ENCODE measurements around the gene ZNF488.

The ZNF488 gene

DNA sequence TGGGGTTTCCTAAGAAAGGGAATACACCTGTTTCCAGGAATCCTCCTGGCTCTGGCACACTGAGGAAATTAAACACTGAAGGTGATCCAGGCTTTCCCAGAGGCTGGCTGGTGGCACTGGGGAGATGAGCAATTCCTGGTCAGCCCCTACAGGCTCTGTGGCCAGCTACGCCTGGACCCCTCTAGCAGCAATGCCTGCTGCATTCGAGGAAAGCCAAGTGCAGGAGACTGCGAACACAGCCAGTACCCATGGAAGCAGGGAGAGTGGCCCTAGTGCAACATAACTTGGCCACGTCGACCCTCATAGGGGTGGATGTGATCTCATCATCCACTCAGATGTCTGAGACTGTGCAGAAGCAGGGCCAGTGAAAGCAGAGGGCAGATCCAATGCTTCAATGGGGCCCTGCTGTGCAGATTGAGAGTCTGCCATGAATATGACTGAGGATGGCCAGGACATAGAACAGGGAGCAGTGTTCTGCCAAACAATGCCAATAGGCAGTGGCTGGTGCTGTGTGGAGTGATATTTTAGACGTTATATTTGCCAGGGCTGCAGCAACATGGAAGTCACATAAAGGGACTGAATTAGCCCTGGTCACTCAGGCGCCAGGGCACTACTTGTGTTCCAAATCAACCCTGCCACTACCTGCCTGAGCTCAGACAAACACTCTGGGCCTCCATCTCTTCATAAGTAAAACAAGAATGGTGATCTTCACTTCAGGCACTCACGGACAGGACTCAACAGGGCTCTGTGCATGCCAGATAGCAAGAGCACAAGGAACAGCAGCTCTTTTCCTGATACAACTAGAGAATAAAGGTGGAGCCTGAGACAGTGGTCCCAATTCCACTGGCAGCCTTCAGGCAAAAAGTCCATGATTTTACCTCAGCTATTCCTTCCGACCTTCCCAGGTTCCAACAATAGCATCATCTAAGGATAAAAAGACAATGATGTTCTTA, 2.4 kb downstream of the ZNF488 start:
- DNase-seq (ENCODE audit: low read depth in 2 of 2), result no peak

- DNase-seq (ENCODE audit: low read depth in 2 of 2), result no peak
Observed at GRCh38 chr10:47381103-47381395, 3.0 kb downstream of the ZNF488 start.

DNA sequence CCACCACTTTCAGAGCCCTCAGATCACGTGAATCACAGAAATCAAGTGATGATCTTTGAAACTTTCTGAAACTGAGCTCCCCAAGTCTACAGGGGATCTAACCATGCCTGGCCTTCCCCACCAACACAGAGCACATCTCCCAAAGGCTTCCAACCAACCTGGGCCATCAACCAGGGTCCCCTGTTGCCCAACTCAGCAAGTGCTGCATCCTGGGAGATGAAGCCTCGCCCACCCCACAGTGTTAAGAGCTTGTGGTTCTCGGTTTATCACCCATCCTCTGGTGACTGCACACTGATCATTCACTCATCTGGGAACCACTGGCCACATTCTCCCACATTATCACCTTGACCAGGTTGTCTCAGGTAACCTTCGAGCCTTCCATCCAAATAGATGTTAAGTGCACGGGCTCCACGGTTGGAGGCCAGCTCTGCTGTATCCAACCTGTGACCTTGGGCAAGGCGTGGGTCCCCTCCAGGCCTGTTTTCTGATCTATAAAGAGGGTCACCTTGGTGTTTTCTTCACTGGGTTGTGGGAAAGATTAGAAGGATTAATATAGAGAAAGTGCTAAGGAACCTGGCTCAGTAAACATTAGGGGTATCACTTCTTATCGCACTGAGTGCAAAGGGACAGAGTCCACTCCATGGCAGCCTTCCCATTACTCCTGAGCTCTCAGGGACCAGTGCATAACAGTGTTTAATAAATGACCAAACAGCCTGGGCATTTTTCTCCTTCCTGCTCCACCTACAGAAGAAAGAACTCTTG, 3.6 kb downstream of the ZNF488 start:
- DNase-seq (ENCODE audit: low read depth in 2 of 2), result no peak

DNA sequence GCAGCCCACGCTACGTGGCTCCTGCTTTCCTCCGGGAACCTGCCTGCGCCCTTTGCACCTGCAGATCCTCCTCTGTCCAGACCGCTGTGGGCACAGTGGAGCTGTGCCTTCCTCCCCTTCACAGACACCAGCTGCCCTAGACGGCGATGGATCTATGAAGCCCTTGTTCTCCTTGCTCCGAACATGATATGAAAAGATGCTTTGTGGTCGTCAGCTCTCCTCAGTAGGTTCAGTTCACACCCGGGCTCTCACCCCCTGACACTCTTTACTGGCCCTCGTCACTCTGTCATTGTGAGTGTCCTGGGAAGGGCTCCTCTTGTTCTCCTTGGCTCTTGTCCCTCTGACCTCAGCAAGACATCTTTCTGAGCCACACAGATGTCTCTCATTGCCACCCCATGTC, 4.2 kb downstream of the ZNF488 start:
- no peak for DNase-seq (ENCODE audit: low read depth in 2 of 2)

GRCh38 chr10:47379445-47379785, 4.7 kb downstream of the ZNF488 start:
- no peak for DNase-seq (ENCODE audit: low read depth in 2 of 2)

- DNase-seq (ENCODE audit: low read depth in 2 of 2), result no peak
Observed at GRCh38 chr10:47378606-47379444, 5.3 kb downstream of the ZNF488 start.

DNA sequence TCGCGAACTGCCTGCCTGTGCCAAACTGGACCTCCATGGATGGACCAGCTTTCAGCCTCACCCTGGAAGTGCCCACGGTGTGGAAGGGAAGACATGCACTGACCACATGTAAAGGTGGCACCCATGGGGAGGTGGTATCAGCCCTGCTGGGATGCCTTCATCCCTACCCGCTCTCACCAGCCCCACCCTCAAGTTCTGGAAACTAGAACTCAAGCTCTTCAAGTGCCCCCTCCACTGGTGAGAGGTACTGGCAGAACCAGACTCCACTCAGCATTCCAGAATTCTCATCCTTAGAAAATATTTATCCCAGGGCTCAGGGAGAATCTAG, 5.9 kb downstream of the ZNF488 start:
- no peak for DNase-seq (ENCODE audit: low read depth in 2 of 2)

DNA sequence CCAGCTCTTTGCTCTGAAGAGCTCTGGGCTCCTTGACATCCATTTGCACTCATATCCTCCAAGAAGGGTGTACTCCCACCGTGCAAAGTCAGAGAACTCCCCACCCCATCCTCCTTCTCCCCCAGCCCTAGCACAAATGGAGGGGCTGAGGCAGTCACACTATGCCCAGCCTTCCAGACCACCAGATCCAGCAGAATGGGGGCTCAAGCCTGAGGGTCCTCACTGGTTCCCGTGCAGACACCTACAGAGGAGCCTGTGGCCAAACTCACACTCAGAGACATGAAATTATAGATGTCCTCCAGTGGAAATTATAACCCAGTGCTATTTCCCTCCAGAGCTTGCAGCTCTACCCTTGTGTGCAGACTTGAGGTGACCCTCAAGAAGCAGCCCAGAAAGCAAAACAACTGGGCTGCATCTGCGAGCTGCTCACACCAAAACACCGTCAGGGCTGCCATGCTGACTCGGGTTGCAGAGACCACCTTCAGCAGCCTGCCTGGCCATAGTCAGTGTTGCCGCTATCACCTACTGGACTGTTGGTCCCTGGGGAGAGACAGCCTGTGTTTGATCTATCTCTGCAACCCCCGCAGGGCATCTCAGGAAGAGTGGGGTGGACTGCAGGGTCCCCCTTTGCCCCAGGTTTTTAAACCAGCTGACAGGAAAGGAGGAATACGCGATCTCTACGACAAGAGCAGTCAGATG, 7.4 kb downstream of the ZNF488 start:
- no peak for DNase-seq (ENCODE audit: low read depth in 2 of 2)

DNA sequence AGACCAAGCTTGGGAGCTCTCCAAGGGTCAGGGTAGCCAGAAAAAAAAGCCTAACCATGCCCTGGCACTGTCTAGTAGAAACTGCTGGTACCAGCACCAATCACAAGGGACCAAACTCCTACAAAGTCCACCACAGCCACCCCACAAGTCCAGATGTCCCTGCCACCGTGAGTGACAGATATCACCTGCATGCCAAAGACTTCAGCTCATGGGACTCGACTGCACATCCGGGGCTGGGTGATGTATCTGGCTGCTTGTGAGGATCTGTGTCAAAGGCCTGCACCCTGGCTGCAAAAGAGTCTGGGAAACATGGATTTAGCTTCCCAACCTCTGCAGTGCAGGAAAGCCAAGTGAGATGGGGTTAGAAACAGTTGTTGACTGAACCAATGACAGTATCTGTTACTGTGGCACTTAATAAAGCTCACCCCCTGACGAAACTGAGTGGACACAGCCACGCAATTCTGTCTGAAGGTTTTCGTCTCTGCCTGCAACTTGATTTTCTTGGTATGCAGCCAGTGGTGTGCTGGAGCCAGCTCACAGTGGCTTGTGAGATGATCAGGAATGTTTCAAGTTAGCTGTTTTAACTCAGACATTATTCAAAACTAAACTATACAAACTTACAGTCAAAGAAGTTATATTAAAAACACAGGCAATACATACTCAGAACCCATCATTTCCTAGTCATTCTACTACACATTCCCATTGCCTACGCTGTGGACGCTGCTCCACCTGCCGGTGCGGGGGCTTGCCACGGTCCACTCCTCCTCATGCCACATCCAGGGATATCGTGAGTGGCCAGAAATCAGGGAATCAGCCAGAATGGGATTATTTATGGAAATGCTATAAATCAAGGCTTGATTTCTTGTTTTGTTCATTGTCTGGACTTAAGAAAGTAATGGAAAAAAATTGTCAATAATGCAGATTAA, 9.2 kb downstream of the ZNF488 start:
- no peak for DNase-seq (ENCODE audit: low read depth in 2 of 2)

GRCh38 chr10:47372726-47373125, 11.4 kb downstream of the ZNF488 start:
- no peak for DNase-seq (ENCODE audit: low read depth in 2 of 2)

DNA sequence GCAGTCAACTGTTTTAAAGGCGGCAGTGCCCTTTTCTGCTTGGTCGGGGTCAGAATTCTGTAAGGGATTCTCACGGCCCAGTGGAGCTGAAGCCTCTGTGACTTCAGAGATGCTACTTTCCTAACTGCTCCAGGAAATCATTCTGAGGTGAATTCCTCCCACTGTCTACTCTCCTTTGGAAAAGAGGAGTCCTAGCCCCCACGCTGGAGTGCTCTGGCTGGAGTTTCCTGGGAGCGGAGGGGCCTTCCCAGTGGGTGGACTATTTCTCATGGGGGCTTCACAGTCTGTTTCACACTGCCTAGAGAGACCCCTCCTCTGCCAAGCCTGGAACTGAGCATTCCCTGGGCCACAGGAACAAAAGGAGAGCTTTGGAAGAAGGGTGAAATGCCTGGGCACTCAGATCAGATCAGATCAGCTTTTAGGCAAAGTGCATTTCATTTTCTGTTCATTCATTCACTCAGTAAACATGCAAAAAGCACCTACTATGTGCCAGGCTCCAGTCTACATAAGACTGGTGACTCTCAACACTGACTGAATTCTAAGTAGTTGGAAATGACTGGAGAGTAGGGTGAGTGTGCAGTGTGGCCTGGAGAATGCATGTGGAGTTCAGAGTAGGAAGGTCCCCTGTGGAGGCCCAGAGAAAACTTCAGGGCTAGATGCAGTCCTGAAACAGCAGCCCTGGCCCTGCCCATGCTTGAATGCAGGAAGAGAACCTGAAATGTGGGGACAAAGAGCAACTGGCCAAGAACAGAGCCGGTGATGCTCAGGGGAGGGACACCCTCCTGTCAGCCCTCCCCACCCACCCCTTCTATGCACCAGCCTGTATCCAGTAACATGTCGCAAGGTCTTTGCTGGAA, 12.2 kb downstream of the ZNF488 start:
- no peak for DNase-seq (ENCODE audit: low read depth in 2 of 2)

- DNase-seq (ENCODE audit: low read depth in 2 of 2), result no peak
Observed at GRCh38 chr10:47370878-47371277, 13.2 kb downstream of the ZNF488 start.

GRCh38 chr10:47370015-47370767, 13.9 kb downstream of the ZNF488 start:
- DNase-seq (ENCODE audit: low read depth in 2 of 2), result no peak

DNA sequence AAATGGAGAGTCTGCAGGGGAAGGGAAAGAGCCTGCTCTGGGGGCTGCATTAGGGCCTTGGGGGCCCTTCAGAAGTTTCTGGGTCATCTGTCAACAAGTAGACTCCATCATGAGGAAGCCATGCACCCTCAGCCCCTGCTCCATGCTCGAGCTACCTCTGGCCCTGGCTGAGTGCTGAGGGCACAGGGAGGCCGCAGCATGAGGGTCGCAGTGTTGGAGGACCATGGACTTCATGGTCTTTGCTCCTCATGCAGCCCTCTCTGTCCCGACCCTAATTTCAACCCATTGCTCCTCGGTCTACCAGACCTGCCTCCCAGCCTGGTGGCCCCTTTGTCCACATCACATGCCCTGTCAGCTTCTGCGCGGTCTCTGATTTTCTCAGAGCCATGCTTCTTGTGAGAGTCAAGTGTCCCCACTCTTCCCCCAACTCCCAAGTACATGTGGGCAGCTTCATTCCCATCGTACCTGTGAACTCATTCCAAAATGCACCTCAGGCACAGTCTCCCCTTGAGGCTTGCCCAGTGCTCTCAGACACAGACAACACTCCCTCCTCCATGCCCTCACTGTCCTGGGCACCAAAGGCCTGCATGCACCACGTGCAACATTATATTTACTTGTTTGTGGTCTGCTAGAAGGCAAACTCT, 14.7 kb downstream of the ZNF488 start:
- DNase-seq (ENCODE audit: low read depth in 2 of 2), result no peak

DNA sequence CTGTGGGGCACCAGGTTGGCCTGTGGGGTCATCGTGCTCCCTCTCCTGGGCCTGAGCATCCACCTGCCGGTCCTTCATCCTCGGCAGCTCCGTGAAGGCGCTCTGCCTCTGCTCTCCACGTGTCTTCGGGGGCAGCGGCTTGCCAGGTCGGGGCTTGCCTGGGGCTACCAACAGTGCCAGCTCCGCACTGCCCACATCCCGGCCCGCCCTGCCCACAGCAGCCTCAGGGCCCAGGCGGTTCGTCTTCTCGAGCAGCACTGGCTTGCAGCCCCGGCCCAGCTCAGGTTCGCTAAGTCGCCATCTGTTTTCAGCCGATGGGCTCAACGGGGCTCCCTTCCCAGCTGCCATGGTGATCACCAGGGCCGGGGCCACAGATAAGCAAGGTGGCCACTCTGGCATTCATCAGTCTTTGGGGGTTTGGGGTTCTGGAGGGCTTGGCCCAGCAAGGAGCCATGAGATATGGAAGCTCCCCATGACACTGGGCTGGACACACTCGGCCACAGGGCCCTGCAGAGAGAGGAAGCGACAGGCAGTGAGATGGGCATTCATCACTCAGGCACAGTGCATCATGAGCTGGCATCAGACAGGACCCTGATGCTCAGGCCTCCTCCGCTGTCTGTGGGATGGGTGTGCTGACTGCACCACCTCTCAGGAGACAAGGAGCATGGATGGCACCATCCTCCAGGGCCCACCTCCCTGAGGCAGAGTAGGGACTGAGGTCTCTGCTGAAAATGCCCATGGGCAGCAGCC, 15.5 kb downstream of the ZNF488 start:
- DNase-seq (ENCODE audit: low read depth in 2 of 2), result no peak

DNA sequence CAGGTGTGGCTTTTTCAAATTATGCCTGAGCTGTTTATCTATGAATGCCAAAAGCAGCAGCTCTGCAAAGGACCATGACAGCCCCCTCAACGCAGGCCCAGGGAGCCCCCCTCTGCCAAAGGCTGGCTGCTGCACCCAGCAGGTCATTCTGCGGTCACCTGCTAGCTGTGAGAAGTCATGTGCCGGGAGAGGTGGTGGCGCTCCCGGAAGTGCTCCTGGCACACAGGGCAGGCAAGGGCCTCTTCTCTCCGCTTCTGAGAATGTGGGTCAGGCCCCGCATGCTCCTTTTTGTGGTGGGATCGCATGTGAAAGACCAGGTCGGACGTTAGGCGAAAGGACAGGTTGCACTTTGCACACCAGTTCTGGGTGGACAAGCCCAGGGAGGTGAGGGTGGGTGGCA, 16.4 kb downstream of the ZNF488 start:
- DNase-seq (ENCODE audit: low read depth in 2 of 2), result no peak

- no peak for DNase-seq (ENCODE audit: low read depth in 2 of 2)
Observed at GRCh38 chr10:47366731-47367460, 17.2 kb downstream of the ZNF488 start.

Measured in stimulated activated CD8-positive, alpha-beta memory T cell treated with anti-CD3 and anti-CD28 coated beads, Interleukin-7, amount 100 ng/mL, for 4 hours (primary cell).